Right cardiac atrium (tissue), 5 donors: ENCODE results near the gene ENPP6. TPM values are rescaled to one million over a fixed set of nuclear protein-coding genes. Genes with fewer than 3 reads are reported as not detected.

Source experiments
- ATAC-seq, 2 donors: fragments of 200-7000 bp; cut with Tn5 transposase; one replicate each; pipeline versions ENCODE4 v1.8.0 to v1.9.1; 2020; ENCODE audit warnings: moderate library complexity in 2 of 2, mild to moderate bottlenecking in 1 of 2
- DNase-seq, 3 donors: peaks; one replicate each; pipeline ENCODE4 v3.0.0-alpha.2; 2020
- H3K27ac ChIP-seq: one replicate; pipeline ENCODE4 v1.5.1; 2013; ENCODE audit warnings: mild to moderate bottlenecking, low read length, control low read depth, moderate library complexity
- H3K27me3 ChIP-seq: one replicate; pipeline ENCODE4 v1.6.1; 2013; ENCODE audit not compliant: control insufficient read depth, insufficient read depth
- H3K4me1 ChIP-seq: one replicate; pipeline ENCODE4 v1.6.1; 2013; ENCODE audit warnings: low read length; ENCODE audit not compliant: control insufficient read depth, insufficient read depth
- H3K4me3 ChIP-seq: one replicate; pipeline ENCODE4 v1.5.1; 2013; ENCODE audit warnings: low read length, control low read depth
- H3K9me3 ChIP-seq: one replicate; pipeline ENCODE4 v1.6.1; 2013; ENCODE audit warnings: low read length; ENCODE audit not compliant: control insufficient read depth
- WGBS: extraction: QIAGEN DNeasy Blood & Tissue Kit; methylation state at CpG from one replicate; pipeline ENCODE4 v1.1.7; 2013; 5-methylcytosine and 5-hydroxymethylcytosine counted together
- intact Hi-C, 4 donors: fragments of 100-400 bp; cut with DNase I; formaldehyde crosslinking; loops; one replicate each; pipeline versions ENCODE4 v1.11.0 to v1.14.0; 2022 to 2023
- polyA plus RNA-seq: library from polyadenylated mRNA; stranded (reverse); fragments of 200-250 nt; gene quantifications from one replicate; pipeline ENCODE4 v1.2.3, GENCODE V29; 2013
- total RNA-seq, 4 donors: library from RNA; stranded (reverse); fragmentation: NEBNext Ultra II Directional; extraction: Animal tissue kit (Norgen Biotek cat#: 25700); gene quantifications; one replicate each; pipeline ENCODE4 v1.2.1, GENCODE V29; 2021
- donor health status: healthy with polysubstance abuse.
- donor health status: DM: no; HTN: yes; CAD: no.
- donor health status: DM: no; HTN: no; CAD: no.
- donor health status: DM: no; HTN: yes; CAD: no; lungs with severe emphysema.
- donor health status: DM: yes; HTN: yes; CAD: no.

Gene ENPP6
- total and polyA plus RNA-seq, 5 donors, result 0.05 to 0.31 (median 0.12) TPM; not detected in 2

GRCh38 chr4:184101711-184102110, 116.0 kb downstream of the ENPP6 start:
- no peak for ATAC-seq
- Histone ChIP-seq H3K27ac (no peak overlapping the region), H3K4me1 (no peaks in the 10 kb centered on the region), H3K4me3 (no peak overlapping the region), H3K27me3 (no peaks in the 10 kb centered on the region), H3K9me3 (no peaks in the 10 kb centered on the region)
- whole genome bisulfite sequencing, result 93% methylated on average over 11 of the region's 11 CpGs
- no peak for DNase-seq
- intact Hi-C loops, result loop anchor here (5.0 to 10.0 kb wide), 5 partner anchors 63 to 264 kb away; no protein-coding TSS in a partner anchor

DNA sequence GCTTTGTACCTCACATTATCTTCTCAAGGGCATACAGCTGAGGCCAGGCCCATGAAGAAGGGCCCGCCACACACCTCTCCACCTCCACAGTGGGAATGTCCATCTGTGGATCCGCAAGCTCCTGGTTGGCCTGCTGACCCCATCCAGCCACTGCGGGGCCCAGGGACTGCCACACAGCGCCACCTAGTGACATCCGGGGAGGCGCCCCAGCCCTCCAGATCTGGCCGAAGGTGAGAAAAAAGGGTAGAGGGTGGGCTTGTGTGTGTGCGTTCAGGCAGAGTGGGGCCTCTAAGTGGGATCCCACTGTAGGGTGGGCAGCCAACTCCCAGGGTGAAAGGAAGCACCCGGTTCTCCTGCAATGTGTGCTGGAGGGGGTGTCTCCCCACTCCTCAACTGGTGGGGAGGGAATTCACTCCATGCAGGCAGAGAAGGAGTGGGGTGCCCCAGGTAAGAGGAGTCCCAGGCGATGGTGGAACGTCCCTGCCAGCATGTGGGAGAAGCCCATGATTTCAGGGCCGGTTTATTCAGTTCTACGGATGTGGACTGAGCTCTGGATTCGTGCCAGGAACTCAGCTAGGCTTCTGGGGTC, 117.3 kb downstream of the ENPP6 start:
- ATAC-seq, result peak; percentile 66 to 80
- peak; percentile 39 to 87 (median 78) for DNase-seq
- whole genome bisulfite sequencing, result 23% methylated on average over 14 of the region's 14 CpGs
- Histone ChIP-seq H3K27ac (no peak overlapping the region), H3K4me3 (no peak overlapping the region), H3K9me3 (no peaks in the 10 kb centered on the region), H3K27me3 (no peaks in the 10 kb centered on the region), H3K4me1 (no peaks in the 10 kb centered on the region)
- intact Hi-C loops, result loop anchor here (5.0 to 10.0 kb wide), 5 partner anchors 64 to 263 kb away; no protein-coding TSS in a partner anchor

- Histone ChIP-seq H3K27ac (no peak overlapping the region), H3K27me3 (no peaks in the 10 kb centered on the region), H3K9me3 (no peaks in the 10 kb centered on the region), H3K4me3 (no peak overlapping the region), H3K4me1 (no peaks in the 10 kb centered on the region)
- intact Hi-C loops, result no loop called here
- DNase-seq (no peak), ATAC-seq (peak in 1 of 2 donors; percentile 27)
- 50% methylated on average over 10 of the region's 10 CpGs for WGBS
Observed at GRCh38 chr4:184099535-184099966, 118.1 kb downstream of the ENPP6 start.

DNA sequence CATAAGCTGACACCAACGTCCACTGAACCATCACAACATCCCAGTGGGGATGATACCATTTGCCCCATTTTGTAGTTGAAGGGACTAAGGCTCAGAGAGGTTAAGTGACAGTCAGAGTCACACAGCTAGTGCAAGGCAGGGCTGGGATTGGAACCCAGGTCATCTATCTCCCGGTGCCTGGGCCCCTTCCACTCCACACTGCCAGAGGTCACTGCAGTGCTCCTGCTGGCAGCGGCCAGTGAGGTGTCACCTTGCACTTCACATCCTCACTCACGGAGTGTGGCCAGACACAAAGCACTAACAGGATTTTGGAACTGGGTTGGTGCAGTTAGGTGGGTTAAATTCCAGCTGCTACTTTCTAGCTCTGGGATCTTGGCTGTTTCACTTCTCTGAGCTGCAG, 118.7 kb downstream of the ENPP6 start:
- peak in 2 of 3 donors; percentile 62 to 66 for DNase-seq
- H3K27me3 ChIP-seq, result no peaks in the 10 kb centered on the region
- peak in 1 of 2 donors; percentile 34 for ATAC-seq
- H3K4me3 ChIP-seq, result no peak overlapping the region
- intact Hi-C loops, result no loop called here
- no peak overlapping the region for H3K27ac ChIP-seq
- no peaks in the 10 kb centered on the region for H3K9me3 ChIP-seq
- H3K4me1 ChIP-seq, result no peaks in the 10 kb centered on the region
- 51% methylated on average over 4 of the region's 4 CpGs for WGBS

GRCh38 chr4:184097815-184098214, 119.9 kb downstream of the ENPP6 start:
- no peaks in the 10 kb centered on the region for H3K9me3 ChIP-seq
- 95% methylated on average over 13 of the region's 13 CpGs for WGBS
- DNase-seq (no peak), ATAC-seq (no peak)
- H3K27ac ChIP-seq, result no peak overlapping the region
- H3K27me3 ChIP-seq, result no peaks in the 10 kb centered on the region
- no peaks in the 10 kb centered on the region for H3K4me1 ChIP-seq
- H3K4me3 ChIP-seq, result no peak overlapping the region
- intact Hi-C loops, result no loop called here

- intact Hi-C loops, result no loop called here
- no peaks in the 10 kb centered on the region for H3K4me1 ChIP-seq
- no peak overlapping the region for H3K4me3 ChIP-seq
- H3K27ac ChIP-seq, result no peak overlapping the region
- no peaks in the 10 kb centered on the region for H3K9me3 ChIP-seq
- ATAC-seq, result peak; percentile 53 to 77
- no peaks in the 10 kb centered on the region for H3K27me3 ChIP-seq
- WGBS, result 41% methylated on average over 26 of the region's 26 CpGs
- DNase-seq, result peak; percentile 70 to 87 (median 83)
Observed at GRCh38 chr4:184097241-184097605, 120.5 kb downstream of the ENPP6 start.

- Histone ChIP-seq H3K4me1 (no peaks in the 10 kb centered on the region), H3K27me3 (no peaks in the 10 kb centered on the region), H3K27ac (no peak overlapping the region), H3K4me3 (no peak overlapping the region), H3K9me3 (no peaks in the 10 kb centered on the region)
- intact Hi-C loops, result no loop called here
- ATAC-seq, result no peak
- WGBS, result 70% methylated on average over 13 of the region's 13 CpGs
- DNase-seq, result no peak
Observed at GRCh38 chr4:184096561-184097240, 121.0 kb downstream of the ENPP6 start.

GRCh38 chr4:184094532-184095159, 123.0 kb downstream of the ENPP6 start:
- intact Hi-C loops, result no loop called here
- Histone ChIP-seq H3K27me3 (no peaks in the 10 kb centered on the region), H3K9me3 (no peaks in the 10 kb centered on the region), H3K27ac (no peak overlapping the region), H3K4me3 (no peak overlapping the region), H3K4me1 (no peaks in the 10 kb centered on the region)
- DNase-seq, result no peak
- no peak for ATAC-seq
- WGBS, result 41% methylated on average over 8 of the region's 8 CpGs

DNA sequence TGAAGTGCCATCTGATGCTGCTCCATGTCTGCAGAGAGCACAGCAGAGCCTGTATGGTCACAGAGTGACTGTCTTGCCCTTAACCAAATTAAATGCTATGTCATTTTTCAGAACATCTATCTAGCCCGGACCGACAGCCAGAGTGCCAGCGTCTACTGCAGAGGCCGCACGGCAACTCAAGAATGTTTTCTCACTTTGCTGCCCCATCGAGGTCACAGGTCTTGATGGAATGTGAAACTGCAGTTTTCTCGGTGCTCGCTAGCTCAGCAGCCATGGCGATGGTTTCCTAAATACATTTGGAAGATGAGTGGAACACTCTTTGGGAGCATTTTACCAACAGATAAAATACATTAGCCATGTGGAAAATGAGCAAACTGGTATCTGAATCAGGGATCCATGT, 125.7 kb downstream of the ENPP6 start:
- Histone ChIP-seq H3K9me3 (no peaks in the 10 kb centered on the region), H3K27ac (no peak overlapping the region), H3K4me1 (no peaks in the 10 kb centered on the region), H3K4me3 (no peak overlapping the region), H3K27me3 (no peaks in the 10 kb centered on the region)
- ATAC-seq (no peak), DNase-seq (no peak)
- WGBS, result 61% methylated on average over 9 of the region's 9 CpGs
- intact Hi-C loops, result no loop called here

DNA sequence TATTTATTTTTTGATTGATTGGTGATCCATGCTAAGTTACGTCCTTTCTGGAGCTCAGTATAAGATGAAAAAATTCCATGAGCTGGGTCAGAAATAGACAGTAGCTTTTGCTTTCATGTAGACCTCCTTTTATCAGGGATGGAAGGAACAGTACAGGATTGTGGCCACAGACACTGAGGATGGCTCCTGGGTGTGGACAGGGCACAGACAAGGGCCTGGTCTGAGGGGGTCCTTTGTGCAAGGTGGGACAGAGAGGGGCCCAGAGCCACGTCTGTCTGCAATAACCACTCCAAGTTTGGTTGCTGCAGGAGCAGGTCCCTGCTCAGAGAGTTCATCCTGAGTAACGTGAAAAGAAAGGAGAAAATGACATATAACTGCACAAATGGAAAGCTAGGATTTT, 127.1 kb downstream of the ENPP6 start:
- DNase-seq, result no peak
- Histone ChIP-seq H3K4me3 (no peak overlapping the region), H3K27ac (no peak overlapping the region), H3K27me3 (no peaks in the 10 kb centered on the region), H3K9me3 (no peaks in the 10 kb centered on the region), H3K4me1 (no peaks in the 10 kb centered on the region)
- no peak for ATAC-seq
- WGBS, result 83% methylated on average over 3 of the region's 3 CpGs
- intact Hi-C loops, result no loop called here

DNA sequence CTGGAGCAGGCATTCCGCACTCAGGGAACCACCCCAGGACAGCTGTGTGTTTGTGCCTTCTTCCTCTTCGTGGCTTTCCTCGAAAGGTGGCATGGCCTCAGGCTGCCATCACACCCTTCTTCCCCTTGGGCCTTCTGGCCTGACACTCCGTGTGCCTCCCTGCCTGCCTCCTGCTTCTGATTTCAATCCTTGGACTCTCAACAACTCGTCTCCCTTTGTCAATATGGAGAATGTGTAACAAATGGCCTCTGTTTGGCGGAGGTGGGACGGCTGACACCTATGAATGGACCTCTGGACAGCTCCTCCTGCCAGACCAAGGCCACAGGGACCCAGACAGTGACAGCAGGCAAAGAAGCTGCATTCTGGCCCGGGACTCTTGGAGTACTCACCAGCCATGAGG, 137.0 kb downstream of the ENPP6 start:
- Histone ChIP-seq H3K4me3 (no peak overlapping the region), H3K9me3 (no peaks in the 10 kb centered on the region), H3K27me3 (no peaks in the 10 kb centered on the region), H3K27ac (no peak overlapping the region), H3K4me1 (no peaks in the 10 kb centered on the region)
- ATAC-seq, result no peak
- WGBS, result 68% methylated on average over 8 of the region's 8 CpGs
- no peak for DNase-seq
- intact Hi-C loops, result no loop called here
